PC-3 (cell line): ENCODE data around the gene IL1R2. TPM values are rescaled to one million over a fixed set of nuclear protein-coding genes. Genes with fewer than 3 reads are reported as not detected.
"Not testable (repeated sequence)": the region's sequence is repeated elsewhere in the genome, so short reads cannot be mapped to it uniquely, and the experiment has no call there.

Experiments used
- ATAC-seq: fragments of 200-7000 bp; cut with Tn5 transposase; 2 replicates; pipeline ENCODE4 v1.9.1; 2020; ENCODE audit warnings: mild to moderate bottlenecking, moderate library complexity
- BruUV-seq: library from RNA; stranded (reverse); fragments of 400-500 nt; replicated peaks from 2 replicates; lab custom pipeline; 2021; lab: Mats Ljungman, UMichigan
- CTCF ChIA-PET: fragments of 300-600 bp; sonication (Branson Sonifier 250); formaldehyde crosslinking; loops from one replicate; lab custom pipeline; 2022; ENCODE audit warnings: antibody characterized with exemption; lab: Charles Lee
- POLR2A ChIA-PET: fragments of 300-600 bp; sonication (Branson Sonifier 250); formaldehyde crosslinking; loops from one replicate; lab custom pipeline; 2022; ENCODE audit warnings: antibody characterized with exemption; ENCODE audit not compliant: unreplicated experiment; lab: Charles Lee
- DNase-seq: peaks from one replicate; pipeline ENCODE4 v3.0.0-alpha.2; 2015
- H2AFZ ChIP-seq: fragments of 300-600 bp; sonication (generic); 2 replicates; pipeline ENCODE4 v1.6.0; 2016; ENCODE audit warnings: antibody characterized with exemption, low read length
- H3F3A ChIP-seq: fragments of 300-600 bp; sonication (generic); one replicate; pipeline ENCODE4 v1.6.0; 2017; ENCODE audit warnings: antibody characterized with exemption, low read length, control low read depth, mild to moderate bottlenecking; ENCODE audit not compliant: unreplicated experiment
- H3K27ac ChIP-seq: fragments of 300-600 bp; sonication (generic); 2 replicates; pipeline ENCODE4 v1.5.1; 2016; ENCODE audit warnings: mild to moderate bottlenecking, low read length
- H3K27me3 ChIP-seq: fragments of 300-600 bp; sonication (generic); 2 replicates; pipeline ENCODE4 v1.6.1; 2016; ENCODE audit warnings: low read length, mixed read lengths
- H3K36me3 ChIP-seq: fragments of 300-600 bp; sonication (generic); 2 replicates; pipeline ENCODE4 v1.6.1; 2016; ENCODE audit warnings: low read depth, mixed run types, low read length, mixed read lengths
- H3K4me1 ChIP-seq: fragments of 300-600 bp; sonication (generic); 2 replicates; pipeline ENCODE4 v1.5.1; 2016; ENCODE audit warnings: low read length; ENCODE audit not compliant: insufficient read depth
- H3K4me2 ChIP-seq: fragments of 300-600 bp; sonication (generic); 2 replicates; pipeline ENCODE4 v1.6.0; 2016; ENCODE audit warnings: low read length
- H3K4me3 ChIP-seq: fragments of 300-600 bp; sonication (generic); 2 replicates; pipeline ENCODE4 v1.5.1; 2016; ENCODE audit warnings: mild to moderate bottlenecking, low read length, mixed read lengths
- H3K79me2 ChIP-seq: fragments of 300-600 bp; sonication (generic); 2 replicates; pipeline ENCODE4 v1.6.1; 2017; ENCODE audit warnings: low read length, mixed read lengths
- H3K9ac ChIP-seq: fragments of 300-600 bp; sonication (generic); 2 replicates; pipeline ENCODE4 v1.6.0; 2016; ENCODE audit warnings: mild to moderate bottlenecking, low read length
- H3K9me2 ChIP-seq: fragments of 300-600 bp; sonication (generic); replicated peaks from 2 replicates; pipeline ENCODE4 v1.6.1; 2016; ENCODE audit warnings: mixed run types, low read length, mixed read lengths
- H3K9me3 ChIP-seq: fragments of 300-600 bp; sonication (generic); 2 replicates; pipeline ENCODE4 v1.6.1; 2016; ENCODE audit warnings: low read length, mixed read lengths
- H4K20me1 ChIP-seq: fragments of 300-600 bp; sonication (generic); 2 replicates; pipeline ENCODE4 v1.6.1; 2016; ENCODE audit warnings: low read length, mixed read lengths
- EZH2 ChIP-seq: fragments of 300-600 bp; sonication (generic); IDR thresholded peaks from one replicate; pipeline ENCODE4 v1.6.1; 2017; ENCODE audit warnings: antibody characterized with exemption, mild to moderate bottlenecking, low read length; ENCODE audit not compliant: unreplicated experiment
- EZH2phosphoT487 ChIP-seq: fragments of 300-600 bp; sonication (generic); IDR thresholded peaks from 2 replicates; pipeline ENCODE4 v1.6.1; 2018; ENCODE audit warnings: mild to moderate bottlenecking, antibody characterized with exemption, low read length, borderline replicate concordance
- intact Hi-C: fragments of 100-400 bp; cut with micrococcal nuclease; formaldehyde crosslinking; loops from 2 replicates; pipeline ENCODE4 v1.9.0; 2023
- total RNA-seq: library from RNA; depleted of rRNA; stranded (reverse); fragments of >200 nt; gene quantifications from 2 replicates; pipeline ENCODE4 v1.2.3, GENCODE V29; 2014
- TF ChIP-seq, protein P1 (sequence below): fragments of 300-600 bp; sonication (generic); conservative IDR thresholded peaks from 2 replicates; pipeline ENCODE4 v1.5.1; 2017; ENCODE audit warnings: antibody characterized with exemption, low read depth, mild to moderate bottlenecking, low read length

Gene IL1R2
- total RNA-seq, 1 experiment from 2014 or later, result 6.0 TPM

- Histone ChIP-seq H3F3A (no peaks in the 10 kb centered on the region), H3K36me3 (no peaks in the 10 kb centered on the region), H3K4me3 (no peak overlapping the region), H4K20me1 (no peaks in the 10 kb centered on the region), H3K9me2 (no peaks in the 10 kb centered on the region), H3K79me2 (no peaks in the 10 kb centered on the region), H3K4me2 (peak overlapping the region; percentile 37), H3K9ac (no peak overlapping the region; the same call in 1 of the 2 replicates), H3K27ac (peak overlapping the region; percentile 52), H3K4me1 (peaks cover 26% of the 10 kb centered on the region), H3K27me3 (no peaks in the 10 kb centered on the region), H2AFZ (peak overlapping the region; percentile 56), H3K9me3 (no peaks in the 10 kb centered on the region)
- no TSS peak for BruUV-seq
- intact Hi-C loops, result no loop called here
- POLR2A ChIA-PET, result no interaction called here
- DNase-seq (no peak), ATAC-seq (no peak; the same call in 1 of the 2 replicates)
- TF ChIP-seq, protein P1, sequence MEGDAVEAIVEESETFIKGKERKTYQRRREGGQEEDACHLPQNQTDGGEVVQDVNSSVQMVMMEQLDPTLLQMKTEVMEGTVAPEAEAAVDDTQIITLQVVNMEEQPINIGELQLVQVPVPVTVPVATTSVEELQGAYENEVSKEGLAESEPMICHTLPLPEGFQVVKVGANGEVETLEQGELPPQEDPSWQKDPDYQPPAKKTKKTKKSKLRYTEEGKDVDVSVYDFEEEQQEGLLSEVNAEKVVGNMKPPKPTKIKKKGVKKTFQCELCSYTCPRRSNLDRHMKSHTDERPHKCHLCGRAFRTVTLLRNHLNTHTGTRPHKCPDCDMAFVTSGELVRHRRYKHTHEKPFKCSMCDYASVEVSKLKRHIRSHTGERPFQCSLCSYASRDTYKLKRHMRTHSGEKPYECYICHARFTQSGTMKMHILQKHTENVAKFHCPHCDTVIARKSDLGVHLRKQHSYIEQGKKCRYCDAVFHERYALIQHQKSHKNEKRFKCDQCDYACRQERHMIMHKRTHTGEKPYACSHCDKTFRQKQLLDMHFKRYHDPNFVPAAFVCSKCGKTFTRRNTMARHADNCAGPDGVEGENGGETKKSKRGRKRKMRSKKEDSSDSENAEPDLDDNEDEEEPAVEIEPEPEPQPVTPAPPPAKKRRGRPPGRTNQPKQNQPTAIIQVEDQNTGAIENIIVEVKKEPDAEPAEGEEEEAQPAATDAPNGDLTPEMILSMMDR, result no peak
- TF ChIP-seq EZH2phosphoT487 (no peak), EZH2 (no peak)
- CTCF ChIA-PET, result no interaction called here
These were observed 73.2 kb downstream of the IL1R2 start for GRCh38 chr2:102064679-102065674.

DNA sequence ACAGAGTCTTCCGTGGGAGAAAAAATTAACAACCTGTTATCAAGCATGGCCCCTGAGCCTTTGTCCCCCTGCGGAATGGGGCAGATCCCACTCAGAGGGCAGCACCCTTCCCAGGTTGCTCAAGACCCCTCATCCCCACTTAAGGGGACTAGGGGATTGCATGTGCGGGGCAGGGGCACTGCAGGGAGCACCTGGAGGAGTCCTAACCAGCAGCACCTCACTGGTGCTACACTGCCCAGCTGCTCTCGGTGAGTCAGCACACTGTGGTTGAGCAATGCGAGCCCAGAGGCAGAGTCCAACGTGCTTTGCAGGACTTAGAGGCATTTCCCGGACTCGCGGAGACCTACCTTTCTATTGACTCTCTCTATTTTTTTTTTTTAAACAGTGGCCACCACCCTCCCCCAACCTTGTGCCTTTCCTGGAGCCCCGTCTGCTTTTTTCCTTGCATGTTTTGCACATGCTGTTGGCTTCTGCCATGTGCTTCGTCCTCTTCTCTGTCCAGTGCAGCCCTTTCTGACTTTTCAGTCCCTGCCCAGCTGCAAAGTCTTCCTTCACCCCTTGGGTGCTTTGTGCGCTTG lies 74.0 kb downstream of the IL1R2 start:
- DNase-seq (peak; percentile 63), ATAC-seq (no peak)
- no peaks in the 10 kb centered on the region for H3K79me2 ChIP-seq
- H3K9me2 ChIP-seq, result no peaks in the 10 kb centered on the region
- BruUV-seq, result no TSS peak
- no peak overlapping the region for H3K27ac ChIP-seq
- CTCF ChIA-PET, result no interaction called here
- no peaks in the 10 kb centered on the region for H3F3A ChIP-seq
- peaks cover 26% of the 10 kb centered on the region for H3K4me1 ChIP-seq
- no peaks in the 10 kb centered on the region for H4K20me1 ChIP-seq
- no peaks in the 10 kb centered on the region for H3K36me3 ChIP-seq
- TF ChIP-seq, protein P1, result no peak
- intact Hi-C loops, result no loop called here
- no peaks in the 10 kb centered on the region for H3K9me3 ChIP-seq
- H3K4me2 ChIP-seq, result no peak overlapping the region
- no peak overlapping the region for H3K4me3 ChIP-seq
- no peaks in the 10 kb centered on the region for H3K27me3 ChIP-seq
- POLR2A ChIA-PET, result no interaction called here
- no peak overlapping the region for H2AFZ ChIP-seq
- no peak overlapping the region for H3K9ac ChIP-seq

- ChIA-PET CTCF (no interaction called here), POLR2A (no interaction called here)
- H4K20me1 ChIP-seq, result no peaks in the 10 kb centered on the region
- H3K4me1 ChIP-seq, result peaks cover 26% of the 10 kb centered on the region
- BruUV-seq, result no TSS peak
- H3F3A ChIP-seq, result no peaks in the 10 kb centered on the region
- TF ChIP-seq, protein P1, result no peak
- no peak for TF ChIP-seq EZH2
- no peak for DNase-seq
- no peak for ATAC-seq
- no peak overlapping the region for H3K27ac ChIP-seq
- no peaks in the 10 kb centered on the region for H3K27me3 ChIP-seq
- H3K9ac ChIP-seq, result no peak overlapping the region
- no peak overlapping the region for H3K4me3 ChIP-seq
- no peaks in the 10 kb centered on the region for H3K9me3 ChIP-seq
- no peaks in the 10 kb centered on the region for H3K36me3 ChIP-seq
- no peaks in the 10 kb centered on the region for H3K79me2 ChIP-seq
- no peak overlapping the region for H2AFZ ChIP-seq
- intact Hi-C loops, result no loop called here
- H3K4me2 ChIP-seq, result no peak overlapping the region
- H3K9me2 ChIP-seq, result no peaks in the 10 kb centered on the region
These were observed 74.8 kb downstream of the IL1R2 start for GRCh38 chr2:102066554-102066953.

DNA sequence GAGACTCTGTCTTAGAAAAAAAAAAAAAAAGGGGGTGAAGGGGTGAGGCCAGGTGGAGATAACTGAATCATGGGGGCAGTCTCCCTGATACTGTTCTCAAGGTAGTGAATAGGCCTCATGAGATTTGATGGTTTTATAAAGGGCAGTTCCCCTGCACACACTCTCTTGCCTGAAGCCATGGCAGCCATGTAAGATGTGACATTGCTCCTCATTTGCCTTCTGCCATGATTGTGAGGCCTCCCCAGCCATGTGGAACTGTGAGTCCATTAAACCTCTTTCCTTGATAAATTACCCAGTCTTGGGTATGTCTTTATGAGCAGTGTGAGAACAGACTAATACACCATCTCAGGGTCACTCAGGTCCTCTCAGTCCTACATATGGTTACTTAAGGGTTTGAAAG lies 76.4 kb downstream of the IL1R2 start:
- H3K79me2 ChIP-seq, H3K36me3 ChIP-seq, H3K9me2 ChIP-seq, H3K4me3 ChIP-seq, POLR2A ChIA-PET, H3K4me2 ChIP-seq, ATAC-seq, H3K9me3 ChIP-seq, H3K27me3 ChIP-seq, CTCF ChIA-PET, H3K27ac ChIP-seq, H3F3A ChIP-seq, intact Hi-C loops, H3K9ac ChIP-seq, BruUV-seq, H2AFZ ChIP-seq, H4K20me1 ChIP-seq, DNase-seq: not testable (repeated sequence)
- peaks cover 17% of the 10 kb centered on the region for H3K4me1 ChIP-seq
